Measurements from ENCODE around the gene DGKB. TPM values are rescaled to one million over a fixed set of nuclear protein-coding genes. Genes with fewer than 3 reads are reported as not detected.

The DGKB gene
- total RNA-seq, 2 experiments from 2014 or later, result not detected

DNA sequence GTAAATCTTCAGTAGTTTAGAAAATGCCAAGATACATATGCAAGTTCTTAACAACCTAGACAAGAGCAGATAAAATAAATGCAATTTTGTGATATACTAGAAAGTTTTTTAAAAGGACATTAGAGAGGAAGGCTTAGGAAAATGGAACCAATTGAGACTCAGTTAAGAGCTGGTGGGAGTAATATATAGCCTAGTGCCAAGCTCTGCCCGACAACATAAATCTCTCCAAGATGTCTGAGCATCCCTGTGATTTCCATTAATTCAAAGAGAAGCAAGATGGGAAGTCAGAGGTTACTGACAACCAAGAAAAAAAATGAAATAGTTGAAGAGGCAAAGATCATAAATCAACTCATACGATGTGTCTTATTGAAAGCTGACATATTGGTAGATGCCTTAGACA, 74.5 kb downstream of the DGKB start:
- no peak overlapping the region for H3K27ac Mint-ChIP-seq
- DNase-seq (no peak), ATAC-seq (ENCODE audit: low read depth) (no peak)
- H3K9me3 Mint-ChIP-seq, result no peaks in the 10 kb centered on the region
- POLR2A ChIA-PET, result no interaction called here
- H3K4me1 Mint-ChIP-seq, result no peaks in the 10 kb centered on the region
- H3K36me3 Mint-ChIP-seq, result no peaks in the 10 kb centered on the region
- H3K27me3 Mint-ChIP-seq, result no peaks in the 10 kb centered on the region
- H3K4me3 Mint-ChIP-seq, result no peak overlapping the region

DNA sequence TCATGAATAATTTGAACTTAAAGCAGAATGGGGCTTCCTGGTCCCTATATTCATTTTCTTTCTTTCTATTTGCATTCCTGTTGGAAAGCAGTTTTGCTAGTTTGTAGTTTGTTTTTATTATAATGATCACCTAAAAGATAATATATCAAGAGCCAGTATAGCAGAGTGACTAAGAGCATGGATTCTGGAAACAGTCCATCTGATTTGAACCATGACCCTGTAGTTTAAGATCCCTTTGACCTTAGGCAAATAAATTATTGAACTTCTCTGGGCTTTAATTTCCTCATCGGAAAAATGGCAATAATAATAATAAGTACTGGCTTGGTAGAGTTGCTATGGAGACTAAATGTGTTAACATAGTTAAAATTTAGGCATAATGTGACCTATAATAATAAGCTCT, 76.1 kb downstream of the DGKB start:
- no peaks in the 10 kb centered on the region for H3K4me1 Mint-ChIP-seq
- no peak for ATAC-seq (ENCODE audit: low read depth)
- no peak overlapping the region for H3K4me3 Mint-ChIP-seq
- DNase-seq, result no peak
- POLR2A ChIA-PET, result no interaction called here
- H3K27ac Mint-ChIP-seq, result no peak overlapping the region
- H3K27me3 Mint-ChIP-seq, result no peaks in the 10 kb centered on the region
- no peaks in the 10 kb centered on the region for H3K36me3 Mint-ChIP-seq
- H3K9me3 Mint-ChIP-seq, result peaks cover 1% of the 10 kb centered on the region

DNA sequence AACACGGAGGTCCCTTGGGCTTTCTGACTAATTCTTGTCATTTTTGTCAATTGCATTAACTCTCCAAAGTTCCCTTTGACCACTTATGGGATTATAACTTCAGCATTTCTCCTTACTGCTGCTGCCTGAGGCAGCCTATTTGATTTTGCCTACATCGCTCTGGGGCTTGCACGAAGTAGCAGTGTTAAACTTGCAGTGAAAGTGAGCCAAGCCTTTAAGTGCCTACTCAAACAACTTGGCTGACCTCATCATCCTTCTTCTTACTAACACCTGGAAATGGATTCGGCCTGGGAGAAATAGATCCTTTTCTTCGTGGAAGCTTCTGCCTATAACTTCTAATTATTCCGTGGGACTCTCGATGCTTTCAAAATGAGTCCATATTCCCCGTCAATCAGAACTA, 76.6 kb downstream of the DGKB start:
- Mint-ChIP-seq H3K4me3 (no peak overlapping the region), H3K27ac (no peak overlapping the region), H3K36me3 (no peaks in the 10 kb centered on the region), H3K4me1 (no peaks in the 10 kb centered on the region), H3K9me3 (peaks cover 1% of the 10 kb centered on the region), H3K27me3 (no peaks in the 10 kb centered on the region)
- DNase-seq (no peak), ATAC-seq (ENCODE audit: low read depth) (no peak)
- POLR2A ChIA-PET, result no interaction called here

DNA sequence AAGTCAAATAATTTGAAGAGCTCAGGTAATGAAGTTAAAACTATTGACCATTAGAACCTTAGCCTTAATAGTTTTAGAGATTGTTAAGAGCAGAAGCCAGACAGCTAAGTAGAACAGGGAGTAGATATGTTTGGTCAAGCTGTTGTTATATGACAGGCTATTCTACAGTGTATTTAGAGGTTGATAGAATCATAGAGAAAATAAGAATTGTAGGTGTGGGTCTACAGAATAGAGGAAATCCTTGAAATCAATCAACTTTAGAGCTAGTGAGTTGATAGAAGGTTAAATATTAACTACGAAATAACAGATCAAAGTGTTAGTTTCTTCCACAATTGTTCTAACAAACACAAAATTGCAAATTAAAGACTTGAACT, 80.1 kb downstream of the DGKB start:
- POLR2A ChIA-PET, result no interaction called here
- no peak overlapping the region for H3K27ac Mint-ChIP-seq
- H3K4me3 Mint-ChIP-seq, result no peak overlapping the region
- no peak for ATAC-seq (ENCODE audit: low read depth)
- H3K9me3 Mint-ChIP-seq, result peaks cover 1% of the 10 kb centered on the region
- no peaks in the 10 kb centered on the region for H3K36me3 Mint-ChIP-seq
- no peak for DNase-seq
- H3K4me1 Mint-ChIP-seq, result no peaks in the 10 kb centered on the region
- no peaks in the 10 kb centered on the region for H3K27me3 Mint-ChIP-seq

DNA sequence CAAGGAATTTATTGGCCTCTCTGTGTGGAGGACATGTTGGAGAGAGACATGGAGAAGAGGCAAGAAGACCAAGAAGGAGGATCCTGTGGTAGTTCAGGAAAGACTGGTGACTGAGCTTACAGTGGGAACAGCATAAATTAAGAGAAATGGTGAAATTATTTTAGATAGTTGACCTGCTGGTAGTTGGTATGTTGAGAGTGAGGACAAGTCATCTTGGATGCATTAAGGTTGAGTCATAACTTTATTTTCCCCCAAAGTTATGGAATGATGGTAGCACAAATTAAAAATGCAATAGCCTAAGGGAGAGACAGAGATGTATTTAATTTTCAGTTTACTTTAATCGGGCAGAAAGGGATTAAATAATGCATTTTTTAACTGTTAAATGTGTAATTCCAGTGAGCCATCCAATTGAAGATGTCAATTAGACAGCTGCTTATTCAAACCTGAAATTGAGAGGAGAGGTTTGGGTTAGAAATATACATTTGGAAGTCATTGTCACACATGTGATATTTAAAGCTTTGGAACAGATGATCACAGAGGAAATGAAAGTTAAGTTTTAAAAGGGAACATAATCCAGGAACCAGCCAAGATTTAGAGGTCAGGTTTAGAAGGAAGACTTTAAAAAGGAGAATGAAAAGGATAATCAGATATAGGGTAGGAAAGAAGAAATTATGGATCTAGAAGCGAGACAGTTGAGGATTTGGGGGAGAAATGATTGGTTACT, 80.6 kb downstream of the DGKB start:
- Mint-ChIP-seq H3K4me1 (no peaks in the 10 kb centered on the region), H3K27ac (no peak overlapping the region)
- POLR2A ChIA-PET, result no interaction called here

DNA sequence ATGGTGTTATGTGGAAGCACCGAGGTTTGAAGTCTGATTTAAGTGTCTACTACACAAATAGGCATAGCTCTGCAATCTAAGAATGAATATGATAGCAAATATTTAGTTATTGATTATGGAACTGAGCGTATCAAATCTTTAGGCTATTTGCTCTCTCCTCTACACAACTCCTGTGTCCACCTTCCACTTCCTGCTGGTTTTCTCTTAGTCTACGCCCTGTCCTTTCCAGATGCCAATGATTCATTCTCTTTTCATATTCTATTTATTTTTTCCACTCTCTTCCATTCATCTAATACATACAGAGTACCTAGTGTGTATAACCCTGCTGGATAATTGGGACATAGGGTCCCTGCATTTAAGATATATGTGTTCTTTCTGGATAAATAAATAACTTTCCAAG, 83.7 kb downstream of the DGKB start:
- no peaks in the 10 kb centered on the region for H3K4me1 Mint-ChIP-seq
- DNase-seq (no peak), ATAC-seq (ENCODE audit: low read depth) (no peak)
- H3K4me3 Mint-ChIP-seq, result no peak overlapping the region
- H3K36me3 Mint-ChIP-seq, result no peaks in the 10 kb centered on the region
- peaks cover 1% of the 10 kb centered on the region for H3K9me3 Mint-ChIP-seq
- H3K27me3 Mint-ChIP-seq, result no peaks in the 10 kb centered on the region
- POLR2A ChIA-PET, result no interaction called here
- no peak overlapping the region for H3K27ac Mint-ChIP-seq

More for the DNA sequence above, 80.6 kb downstream of the DGKB start:
- Mint-ChIP-seq H3K36me3 (no peaks in the 10 kb centered on the region), H3K27me3 (no peaks in the 10 kb centered on the region), H3K9me3 (peaks cover 1% of the 10 kb centered on the region), H3K4me3 (no peak overlapping the region)
- ATAC-seq (ENCODE audit: low read depth) (no peak), DNase-seq (no peak)

DNA sequence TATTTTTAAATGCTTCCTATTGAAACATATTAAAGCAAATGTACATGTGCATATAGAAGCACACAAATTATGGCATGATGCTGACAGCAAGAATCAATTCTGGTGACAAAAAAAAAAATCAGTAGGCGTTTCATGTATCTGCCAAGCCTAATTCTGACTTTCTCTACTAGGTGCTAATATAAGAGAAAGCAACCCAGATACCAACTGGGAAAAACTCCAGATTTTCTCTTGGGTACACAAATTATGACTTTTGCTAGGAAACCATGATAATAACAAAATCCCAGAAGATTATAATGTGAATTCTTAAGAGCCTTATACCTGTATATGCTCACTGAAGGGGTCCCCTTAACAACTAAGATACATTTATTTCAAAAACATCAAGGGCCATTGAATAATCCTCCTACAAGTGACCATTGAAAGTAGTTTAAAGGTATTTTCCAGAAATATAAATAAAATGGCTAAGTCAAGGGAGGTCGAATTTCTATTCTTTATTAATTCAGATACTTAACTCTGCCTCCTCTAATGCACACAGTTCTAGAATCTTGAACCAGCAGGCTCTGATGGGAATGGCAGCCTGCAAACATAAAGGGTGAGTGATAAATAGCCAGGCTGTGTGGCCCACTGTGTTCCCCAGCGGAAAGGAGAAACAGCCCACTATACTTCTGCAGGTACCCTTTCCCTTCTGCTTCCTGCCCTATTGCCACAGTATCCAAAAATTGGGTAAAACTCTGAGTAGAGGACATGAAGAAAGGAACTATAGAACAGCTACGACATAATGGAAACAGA, 84.5 kb downstream of the DGKB start:
- H3K27me3 Mint-ChIP-seq, result no peaks in the 10 kb centered on the region
- POLR2A ChIA-PET, result no interaction called here
- peaks cover 1% of the 10 kb centered on the region for H3K9me3 Mint-ChIP-seq
- H3K27ac Mint-ChIP-seq, result no peak overlapping the region
- no peaks in the 10 kb centered on the region for H3K4me1 Mint-ChIP-seq
- H3K36me3 Mint-ChIP-seq, result no peaks in the 10 kb centered on the region
- DNase-seq (no peak), ATAC-seq (ENCODE audit: low read depth) (no peak)
- no peak overlapping the region for H3K4me3 Mint-ChIP-seq

DNA sequence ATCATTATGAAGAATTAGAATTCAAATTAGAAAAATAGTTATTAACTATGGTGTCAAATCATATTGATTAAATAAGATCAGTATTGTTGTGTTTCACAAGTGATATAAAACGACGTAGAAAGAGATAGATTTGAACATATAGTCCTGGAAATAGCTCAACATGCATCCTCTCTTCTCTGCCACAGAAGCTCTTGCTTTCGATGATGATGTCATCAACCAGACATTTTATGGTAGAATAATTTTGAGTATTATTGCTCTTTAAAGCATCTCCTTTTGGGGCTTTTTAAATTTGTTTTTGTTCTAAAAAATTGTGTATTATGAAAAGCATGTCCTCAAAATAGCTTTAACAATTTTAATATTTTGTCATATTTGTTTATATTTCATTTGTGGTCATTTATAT, 95.0 kb downstream of the DGKB start:
- Mint-ChIP-seq H3K27me3 (no peaks in the 10 kb centered on the region), H3K4me1 (no peaks in the 10 kb centered on the region), H3K27ac (no peak overlapping the region), H3K36me3 (no peaks in the 10 kb centered on the region), H3K4me3 (no peak overlapping the region), H3K9me3 (peaks cover 1% of the 10 kb centered on the region)
- ATAC-seq (ENCODE audit: low read depth) (no peak), DNase-seq (no peak)
- POLR2A ChIA-PET, result no interaction called here

DNA sequence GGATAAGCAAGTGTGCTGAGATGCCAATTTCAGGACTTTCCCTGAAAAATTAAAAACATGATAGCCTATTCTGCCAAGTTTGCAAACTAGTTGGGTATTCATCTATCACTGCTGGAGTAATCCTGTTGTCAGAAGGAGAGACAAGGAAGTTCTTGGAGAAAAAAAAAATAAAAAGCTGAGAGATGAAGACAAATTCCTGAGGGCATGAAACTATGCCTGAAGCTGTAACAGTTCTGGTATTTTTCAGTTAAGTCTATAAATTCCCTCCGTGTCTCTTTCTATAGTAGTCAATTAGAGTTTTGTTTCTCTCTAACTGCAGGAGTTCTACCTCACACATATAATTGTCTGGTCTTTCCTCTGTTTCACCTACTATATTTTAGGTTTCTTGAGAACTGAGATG, 95.7 kb downstream of the DGKB start:
- H3K4me3 Mint-ChIP-seq, result no peak overlapping the region
- POLR2A ChIA-PET, result no interaction called here
- H3K27ac Mint-ChIP-seq, result no peak overlapping the region
- H3K9me3 Mint-ChIP-seq, result no peaks in the 10 kb centered on the region
- no peaks in the 10 kb centered on the region for H3K27me3 Mint-ChIP-seq
- no peaks in the 10 kb centered on the region for H3K4me1 Mint-ChIP-seq
- DNase-seq, result no peak
- H3K36me3 Mint-ChIP-seq, result no peaks in the 10 kb centered on the region
- ATAC-seq (ENCODE audit: low read depth), result no peak

DNA sequence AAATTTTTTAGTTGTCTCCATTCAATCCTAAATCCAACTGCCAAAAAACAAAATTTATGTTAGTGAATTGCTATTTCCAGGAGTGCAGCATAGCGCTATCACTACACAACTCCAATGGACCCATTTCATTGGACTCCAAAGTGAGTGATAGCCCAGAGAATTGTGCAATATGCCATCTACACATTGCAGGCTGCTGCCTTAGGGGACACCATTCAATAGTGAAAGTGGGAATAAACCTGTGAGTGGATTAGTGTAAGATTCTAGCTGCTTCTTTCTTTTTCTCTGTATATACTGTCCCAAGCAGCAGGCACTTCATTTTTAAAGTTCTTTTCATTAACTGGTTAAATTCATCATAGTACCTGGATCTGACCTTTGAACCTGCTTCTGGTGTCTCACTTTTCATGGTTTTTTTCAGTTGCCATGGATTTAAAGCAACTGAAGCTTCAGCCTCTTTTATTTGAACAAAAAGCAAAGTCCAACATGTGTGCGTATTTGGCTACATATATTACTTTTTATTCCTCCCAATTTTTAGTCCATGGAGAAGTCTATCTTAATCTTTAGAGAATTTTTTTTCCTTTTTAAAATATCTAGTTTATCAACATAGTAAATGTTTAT, 97.3 kb downstream of the DGKB start:
- DNase-seq, result no peak
- Mint-ChIP-seq H3K9me3 (no peaks in the 10 kb centered on the region), H3K27me3 (no peaks in the 10 kb centered on the region)

DNA sequence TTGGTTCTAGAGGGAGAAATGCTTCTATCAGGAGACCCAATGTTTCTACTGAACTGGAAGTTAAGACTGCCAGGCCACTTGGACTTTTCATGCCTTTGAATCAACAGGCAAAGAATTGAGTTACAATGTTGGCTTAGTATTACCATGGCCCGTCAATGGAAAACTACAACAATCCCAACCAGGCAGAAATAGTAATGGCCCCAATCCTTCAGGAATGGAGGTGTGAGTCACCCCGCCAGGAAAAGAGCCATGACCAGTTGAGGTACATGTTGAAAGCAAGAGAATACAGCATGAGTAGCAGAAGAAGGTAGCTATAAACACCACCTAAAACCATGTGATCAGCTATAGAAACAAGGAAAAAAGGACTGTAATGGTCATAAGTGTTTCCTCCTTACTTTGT, 101.9 kb downstream of the DGKB start:
- H3K4me3 Mint-ChIP-seq, result no peak overlapping the region
- H3K9me3 Mint-ChIP-seq, result no peaks in the 10 kb centered on the region
- H3K4me1 Mint-ChIP-seq, result no peaks in the 10 kb centered on the region
- no peak for DNase-seq
- H3K27ac Mint-ChIP-seq, result no peak overlapping the region
- H3K36me3 Mint-ChIP-seq, result no peaks in the 10 kb centered on the region
- POLR2A ChIA-PET, result no interaction called here
- no peak for ATAC-seq (ENCODE audit: low read depth)
- no peaks in the 10 kb centered on the region for H3K27me3 Mint-ChIP-seq

More for the DNA sequence above, 97.3 kb downstream of the DGKB start:
- Mint-ChIP-seq H3K4me1 (no peaks in the 10 kb centered on the region), H3K36me3 (no peaks in the 10 kb centered on the region), H3K27ac (no peak overlapping the region), H3K4me3 (no peak overlapping the region)
- POLR2A ChIA-PET, result no interaction called here
- no peak for ATAC-seq (ENCODE audit: low read depth)

DNA sequence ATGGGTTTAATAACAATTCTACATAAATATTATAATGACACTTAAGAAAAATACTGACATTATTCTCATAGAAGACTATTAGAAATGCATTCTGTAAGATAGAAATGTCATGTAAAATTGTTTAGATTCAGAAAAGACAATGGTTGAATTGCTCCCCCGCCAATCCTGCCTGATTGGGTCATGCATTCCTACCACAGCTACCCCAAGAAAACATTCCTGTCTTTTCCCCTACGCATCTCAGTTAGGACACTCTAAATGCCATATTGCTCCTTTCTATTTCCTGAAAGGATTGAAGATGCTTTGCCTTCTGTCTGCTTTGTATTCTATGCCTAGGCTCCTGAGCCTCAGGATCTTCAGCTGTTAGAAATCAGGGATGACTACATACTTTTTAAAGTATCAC, 109.4 kb downstream of the DGKB start:
- POLR2A ChIA-PET, result no interaction called here
- Mint-ChIP-seq H3K27me3 (no peaks in the 10 kb centered on the region), H3K4me1 (no peaks in the 10 kb centered on the region), H3K4me3 (no peak overlapping the region), H3K36me3 (no peaks in the 10 kb centered on the region), H3K27ac (no peak overlapping the region), H3K9me3 (peaks cover 2% of the 10 kb centered on the region)
- DNase-seq, result no peak
- ATAC-seq (ENCODE audit: low read depth), result no peak

DNA sequence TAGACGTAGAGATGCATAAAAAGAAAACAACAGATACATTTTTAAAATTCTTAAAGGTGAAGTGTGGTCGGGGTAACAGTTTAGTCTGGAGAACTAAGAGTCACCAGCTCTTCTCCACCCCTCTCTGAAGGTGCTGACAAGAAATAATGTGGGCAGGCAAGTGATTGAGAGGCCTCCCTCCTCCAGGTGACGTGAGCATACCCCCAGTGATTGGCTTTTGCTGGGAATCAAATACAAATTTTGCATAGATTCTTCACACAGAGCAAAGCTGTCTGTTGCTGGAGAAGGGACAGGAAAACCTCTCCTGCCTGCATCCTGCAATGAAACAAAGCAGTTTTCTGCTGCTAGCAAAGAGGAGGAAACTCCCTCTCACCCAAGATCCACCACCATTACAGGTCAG, 115.0 kb downstream of the DGKB start:
- H3K36me3 Mint-ChIP-seq, result no peaks in the 10 kb centered on the region
- no peak for ATAC-seq (ENCODE audit: low read depth)
- H3K4me1 Mint-ChIP-seq, result no peaks in the 10 kb centered on the region
- H3K27ac Mint-ChIP-seq, result no peak overlapping the region
- no peaks in the 10 kb centered on the region for H3K27me3 Mint-ChIP-seq
- H3K9me3 Mint-ChIP-seq, result peaks cover 2% of the 10 kb centered on the region
- no peak for DNase-seq
- POLR2A ChIA-PET, result no interaction called here
- no peak overlapping the region for H3K4me3 Mint-ChIP-seq

DNA sequence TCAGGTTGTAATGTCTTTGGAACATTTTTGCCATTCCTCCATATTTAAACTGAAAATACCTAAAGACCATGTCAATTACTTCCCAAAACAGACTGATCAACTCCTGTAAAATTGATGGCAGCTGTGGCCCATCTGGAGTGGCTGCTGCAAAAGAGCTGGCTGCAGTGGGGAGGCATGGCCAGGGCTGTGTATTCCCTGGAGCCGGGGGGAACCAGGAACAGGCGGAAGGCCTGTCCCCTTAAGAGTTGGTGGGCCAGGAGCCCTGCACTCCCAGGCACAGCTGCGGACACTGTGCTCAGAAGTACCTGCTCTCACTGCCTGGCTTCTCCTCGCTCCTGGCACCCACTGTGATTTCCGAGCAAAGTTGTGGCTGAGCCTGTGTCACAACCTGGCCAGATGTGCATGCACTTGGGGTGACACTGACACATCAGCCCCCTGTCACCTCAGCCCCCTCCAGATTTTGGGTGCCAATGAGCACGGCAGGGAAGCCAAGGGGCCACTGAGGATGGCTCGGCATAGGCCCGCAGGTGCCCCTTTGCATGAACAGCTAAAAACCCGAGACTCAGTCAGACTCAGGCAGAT, 116.1 kb downstream of the DGKB start:
- Mint-ChIP-seq H3K4me1 (no peaks in the 10 kb centered on the region), H3K9me3 (peaks cover 1% of the 10 kb centered on the region), H3K4me3 (no peak overlapping the region), H3K27me3 (no peaks in the 10 kb centered on the region), H3K36me3 (no peaks in the 10 kb centered on the region), H3K27ac (no peak overlapping the region)
- POLR2A ChIA-PET, result no interaction called here
- DNase-seq (no peak), ATAC-seq (ENCODE audit: low read depth) (no peak)

All from activated naive CD8-positive, alpha-beta T cell treated with anti-CD3 and anti-CD28 coated beads, Interleukin-2, amount 10 ng/mL, durations not matched to agents 7 days and 5 days (primary cell).